ENCODE results near the gene ZNF205.

The ZNF205 gene

GRCh38 chr16:3099732-3100499 is 12.5 kb upstream of the ZNF205 start:
- TF ChIP-seq ZFX (IDR thresholded peaks at IDR 0.05; ENCODE audit: borderline replicate concordance) (no peak), CTCF (IDR thresholded peaks at IDR 0.05) (no peak)
- H3K27ac ChIP-seq, result peak overlapping the region; percentile 43

- peak overlapping the region; percentile 43 for H3K27ac ChIP-seq
- no peak for TF ChIP-seq ZFX (IDR thresholded peaks at IDR 0.05; ENCODE audit: borderline replicate concordance)
- TF ChIP-seq CTCF (IDR thresholded peaks at IDR 0.05), result peak; percentile 87
Measured at GRCh38 chr16:3101018-3101840, 11.2 kb upstream of the ZNF205 start.

GRCh38 chr16:3101841-3102470 is 10.4 kb upstream of the ZNF205 start:
- no peak overlapping the region for H3K27ac ChIP-seq
- TF ChIP-seq ZFX (IDR thresholded peaks at IDR 0.05; ENCODE audit: borderline replicate concordance) (no peak), CTCF (IDR thresholded peaks at IDR 0.05) (no peak)

GRCh38 chr16:3106205-3106928 is 6.0 kb upstream of the ZNF205 start:
- TF ChIP-seq CTCF (IDR thresholded peaks at IDR 0.05) (no peak), ZFX (IDR thresholded peaks at IDR 0.05; ENCODE audit: borderline replicate concordance) (no peak)
- H3K27ac ChIP-seq, result peak overlapping the region; percentile 85

GRCh38 chr16:3112881-3113574 is 642 bp downstream of the ZNF205 start:
- TF ChIP-seq ZFX (IDR thresholded peaks at IDR 0.05; ENCODE audit: borderline replicate concordance), result no peak
- TF ChIP-seq CTCF (IDR thresholded peaks at IDR 0.05), result no peak
- peak overlapping the region; percentile 66 for H3K27ac ChIP-seq

GRCh38 chr16:3113765-3114479 is 1.5 kb downstream of the ZNF205 start:
- H3K27ac ChIP-seq, result peak overlapping the region; percentile 66; the same call in 1 of the 2 replicates
- TF ChIP-seq CTCF (IDR thresholded peaks at IDR 0.05), result no peak
- no peak for TF ChIP-seq ZFX (IDR thresholded peaks at IDR 0.05; ENCODE audit: borderline replicate concordance)

Measured in 22Rv1 (cell line).